A673 (cell line): Measurements from ENCODE around the gene ZNG1A.
"Not testable (repeated sequence)": the region's sequence is repeated elsewhere in the genome, so short reads cannot be mapped to it uniquely, and the experiment has no call there.

Experiments
- CTCF ChIP-seq: fragments of 300-800, 200-600 bp; sonication (generic); conservative IDR thresholded peaks from 2 replicates; pipeline ENCODE4 v1.5.1; 2017; ENCODE audit warnings: low read depth, mild to moderate bottlenecking, antibody characterized with exemption, low read length, moderate library complexity, mixed read lengths
- EZH2 ChIP-seq: fragments of 200-600 bp; sonication (generic); IDR thresholded peaks from 2 replicates; pipeline ENCODE4 v1.6.1; 2017; ENCODE audit warnings: borderline replicate concordance, low read depth, mild to moderate bottlenecking, mixed read lengths, antibody characterized with exemption, low read length; ENCODE audit not compliant: poor library complexity, severe bottlenecking

- TF ChIP-seq EZH2, CTCF: not testable (repeated sequence)
Observed at GRCh38 chr9:87105-87504, 91.8 kb downstream of the ZNG1A start.
